Prostate gland (tissue), 2 donors: ENCODE results near the gene MAP3K7. TPM values are rescaled to one million over a fixed set of nuclear protein-coding genes. Genes with fewer than 3 reads are reported as not detected.

Source experiments
- DNase-seq: peaks from one replicate; pipeline ENCODE4 v3.0.0-alpha.2; 2019; ENCODE audit warnings: low spot score
- H3K27ac ChIP-seq, 2 donors: fragments of 200-600 bp; sonication (generic); 2 replicates each; pipeline ENCODE4 v1.5.1; 2017 to 2019
- H3K27me3 ChIP-seq: fragments of 200-600 bp; sonication (generic); replicated peaks from 2 replicates; pipeline ENCODE4 v1.5.1; 2019; ENCODE audit not compliant: insufficient read depth
- H3K36me3 ChIP-seq, 2 donors: fragments of 200-600 bp; sonication (generic); 1 replicate in 1 of 2; 2 replicates in 1 of 2; pipeline versions ENCODE4 v1.5.1 to v1.8.1; 2017 to 2019
- H3K4me1 ChIP-seq: fragments of 200-600 bp; sonication (generic); replicated peaks from 2 replicates; pipeline ENCODE4 v1.5.1; 2019
- H3K4me3 ChIP-seq, 2 donors: fragments of 200-600 bp; sonication (generic); 2 replicates each; pipeline ENCODE4 v1.5.1; 2017 to 2019
- H3K9me3 ChIP-seq: fragments of 200-600 bp; sonication (generic); 2 replicates; pipeline ENCODE4 v1.5.1; 2017
- CTCF ChIP-seq, 4 experiments: fragments of 200-600 bp in 2 of 4; fragments of 450-650 bp in 2 of 4; sonication (generic) in 2 of 4; IDR thresholded peaks; 1 replicate in 3 of 4; 2 replicates in 1 of 4; pipeline ENCODE4 v1.5.1; 2016 to 2019; ENCODE audit warnings: antibody characterized with exemption in 4 of 4, mild to moderate bottlenecking in 2 of 4, moderate library complexity in 2 of 4
- POLR2A ChIP-seq: fragments of 450-650 bp; IDR thresholded peaks from one replicate; pipeline ENCODE4 v1.6.1; 2016; ENCODE audit warnings: antibody characterized with exemption, mild to moderate bottlenecking
- POLR2AphosphoS5 ChIP-seq: sonication (generic); formaldehyde crosslinking; IDR thresholded peaks from one replicate; pipeline ENCODE4 v1.6.1; 2017; ENCODE audit warnings: antibody characterized with exemption
- WGBS: methylation state at CpG from one replicate; pipeline ENCODE4 v1.1.5; 2018; 5-methylcytosine and 5-hydroxymethylcytosine counted together
- intact Hi-C: fragments of 100-400 bp; cut with DNase I; formaldehyde crosslinking; loops from one replicate; pipeline ENCODE4 v1.14.2; 2022
- total RNA-seq, 2 donors: library from RNA; depleted of rRNA; stranded (reverse); fragments of >200 nt; gene quantifications; one replicate each; pipeline ENCODE4 v1.1.0, GENCODE V29; 2016

MAP3K7 gene
- total RNA-seq, 2 donors from 2014 or later: 22.2 to 31.0 TPM

DNA sequence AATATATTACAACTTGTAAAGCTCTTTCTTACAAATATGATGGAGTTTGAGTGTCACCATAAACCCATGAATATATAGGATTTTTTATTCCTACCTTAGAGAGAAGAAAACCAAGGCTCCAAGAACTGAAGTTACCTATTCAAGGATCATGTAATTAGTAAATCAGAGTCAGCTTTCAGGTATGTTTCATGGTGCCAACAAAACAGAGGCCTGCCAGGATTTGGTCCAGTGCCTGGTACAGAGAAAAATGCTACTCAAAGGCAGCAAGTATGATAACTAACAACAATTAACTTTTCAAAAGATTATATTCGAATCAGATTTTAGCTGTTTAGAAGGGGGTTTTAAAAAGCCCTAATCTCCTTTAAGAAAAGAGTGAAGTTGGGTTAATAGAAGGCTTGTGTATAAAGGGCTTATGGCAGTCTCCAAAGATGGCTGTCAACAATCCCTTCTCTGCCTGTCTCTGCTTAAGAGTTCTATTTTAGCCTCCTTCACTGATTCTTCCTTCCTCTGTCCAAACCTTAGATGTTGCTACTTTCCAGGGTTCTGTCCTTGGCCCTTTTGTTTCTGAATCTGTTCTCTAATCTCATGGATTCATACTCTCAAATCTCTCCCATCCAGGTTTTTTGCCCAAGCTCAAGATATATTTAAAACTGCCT is 7.8 kb downstream of the MAP3K7 start:
- no peak for DNase-seq
- Histone ChIP-seq H3K27ac (no peak overlapping the region), H3K9me3 (no peaks in the 10 kb centered on the region), H3K4me3 (no peak overlapping the region), H3K4me1 (no peaks in the 10 kb centered on the region), H3K36me3 (no peaks in the 10 kb centered on the region), H3K27me3 (no peaks in the 10 kb centered on the region)
- intact Hi-C loops: no loop called here
- TF ChIP-seq POLR2AphosphoS5 (no peak), POLR2A (no peak), CTCF (IDR thresholded peaks at IDR 0.05) (no peak)
- WGBS: 92% methylated on average over 1 of the region's 1 CpG

GRCh38 chr6:90575267-90575666 is 11.6 kb downstream of the MAP3K7 start:
- Histone ChIP-seq H3K9me3 (no peaks in the 10 kb centered on the region), H3K36me3 (no peaks in the 10 kb centered on the region), H3K4me3 (no peak overlapping the region), H3K4me1 (no peaks in the 10 kb centered on the region), H3K27ac (no peak overlapping the region), H3K27me3 (no peaks in the 10 kb centered on the region)
- TF ChIP-seq POLR2A (no peak), POLR2AphosphoS5 (no peak), CTCF (IDR thresholded peaks at IDR 0.05) (no peak)
- 72% methylated on average over 3 of the region's 3 CpGs for WGBS
- no peak for DNase-seq
- intact Hi-C loops: no loop called here

GRCh38 chr6:90574610-90575009 is 12.3 kb downstream of the MAP3K7 start:
- DNase-seq: no peak
- H3K36me3 ChIP-seq: no peaks in the 10 kb centered on the region
- no peaks in the 10 kb centered on the region for H3K9me3 ChIP-seq
- no peaks in the 10 kb centered on the region for H3K27me3 ChIP-seq
- no peaks in the 10 kb centered on the region for H3K4me1 ChIP-seq
- intact Hi-C loops: no loop called here
- no peak overlapping the region for H3K4me3 ChIP-seq
- WGBS: 55% methylated on average over 2 of the region's 2 CpGs
- TF ChIP-seq POLR2A (no peak), CTCF (IDR thresholded peaks at IDR 0.05) (no peak), POLR2AphosphoS5 (no peak)
- H3K27ac ChIP-seq: no peak overlapping the region

DNA sequence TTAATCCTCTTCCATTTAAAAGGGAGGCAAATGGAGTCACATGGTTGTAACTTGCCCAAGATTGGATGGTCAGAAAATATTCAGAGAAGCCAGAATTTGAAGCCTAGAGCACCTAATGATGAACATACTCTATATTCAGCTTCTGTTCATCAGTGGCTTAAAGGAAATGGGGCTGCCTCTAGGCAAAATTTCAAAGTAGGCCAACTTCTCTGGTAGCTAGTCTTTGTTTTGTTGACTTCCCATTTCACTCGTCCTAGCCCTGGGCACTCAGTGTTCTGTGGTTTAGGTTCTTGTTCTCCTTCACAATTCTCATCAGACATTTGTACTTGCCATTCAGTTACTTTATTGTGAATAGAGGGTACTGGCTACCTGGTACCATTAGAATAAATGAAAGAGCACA is 13.2 kb downstream of the MAP3K7 start:
- Histone ChIP-seq H3K4me3 (no peak overlapping the region), H3K27ac (no peak overlapping the region), H3K9me3 (no peaks in the 10 kb centered on the region), H3K36me3 (no peaks in the 10 kb centered on the region), H3K27me3 (no peaks in the 10 kb centered on the region), H3K4me1 (no peaks in the 10 kb centered on the region)
- WGBS: 83% methylated on average over 1 of the region's 1 CpG
- no peak for DNase-seq
- TF ChIP-seq CTCF (IDR thresholded peaks at IDR 0.05) (no peak), POLR2A (no peak), POLR2AphosphoS5 (no peak)
- intact Hi-C loops: no loop called here

GRCh38 chr6:90572856-90573255 is 14.0 kb downstream of the MAP3K7 start:
- H3K27ac ChIP-seq: no peak overlapping the region
- no peak for DNase-seq
- no peaks in the 10 kb centered on the region for H3K27me3 ChIP-seq
- no peaks in the 10 kb centered on the region for H3K9me3 ChIP-seq
- H3K4me3 ChIP-seq: no peak overlapping the region
- H3K4me1 ChIP-seq: no peaks in the 10 kb centered on the region
- 68% methylated on average over 2 of the region's 2 CpGs for WGBS
- H3K36me3 ChIP-seq: no peaks in the 10 kb centered on the region
- intact Hi-C loops: no loop called here
- TF ChIP-seq POLR2A: no peak
